Measurements from ENCODE around the gene FUT4.

- no peak for TF ChIP-seq POLR2AphosphoS5 (IDR thresholded peaks at IDR 0.05)
- no peak for TF ChIP-seq CTCF (IDR thresholded peaks at IDR 0.05)
Measured at GRCh38 chr11:94549146-94549545, 5.4 kb downstream of the FUT4 start.

Measured in stomach (tissue), 4 donors.